Stomach (tissue), 4 donors: ENCODE measurements around the gene RASAL2.

Experiments used
- CTCF ChIP-seq, 7 experiments: fragments of 450-650 bp in 4 of 7; fragments of 200-600 bp in 3 of 7; sonication (generic) in 3 of 7; IDR thresholded peaks; one replicate each; pipeline ENCODE4 v1.5.1; 2016 to 2019; ENCODE audit warnings: antibody characterized with exemption in 7 of 7, control low read depth in 2 of 7, mild to moderate bottlenecking in 1 of 7
- POLR2A ChIP-seq, 4 donors: fragments of 450-650 bp; IDR thresholded peaks; one replicate each; pipeline ENCODE4 v1.6.1; 2016; ENCODE audit warnings: antibody characterized with exemption in 4 of 4, control low read depth in 2 of 4, mild to moderate bottlenecking in 1 of 4, moderate library complexity in 1 of 4

DNA sequence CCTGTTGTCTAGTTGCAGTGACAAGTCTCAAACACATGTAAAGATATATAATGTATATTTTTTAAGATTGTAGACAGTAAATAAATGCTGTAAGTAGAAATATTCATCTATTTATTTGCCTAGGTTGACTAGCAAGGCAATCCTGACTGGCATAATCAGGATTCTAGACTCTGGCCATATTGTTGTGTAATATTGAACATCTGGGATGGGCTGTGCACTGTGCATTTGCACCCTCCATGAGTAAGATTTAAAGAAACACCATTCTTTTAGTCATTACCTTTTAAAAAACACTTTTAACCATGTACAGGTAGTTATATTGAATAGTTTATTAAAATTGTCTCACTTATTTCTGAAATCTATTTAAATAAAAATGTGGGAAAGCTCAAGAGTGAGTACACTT lies 32.4 kb downstream of the RASAL2 start:
- TF ChIP-seq POLR2A (IDR thresholded peaks at IDR 0.05) = no peak
- TF ChIP-seq CTCF (IDR thresholded peaks at IDR 0.05) = no peak
